GM21360 (cell line): Measurements from ENCODE around the gene STK32C.

ENCODE experiments used
- ATAC-seq: cut with Tn5 transposase; IDR thresholded peaks from one replicate; pipeline ENCODE4 v1.9.1; 2021; ENCODE audit warnings: mild to moderate bottlenecking, moderate library complexity; ENCODE audit not compliant: unreplicated experiment

STK32C gene

GRCh38 chr10:132189016-132189415, 118.7 kb downstream of the STK32C start:
- ATAC-seq: no peak

GRCh38 chr10:132188331-132188730, 119.4 kb downstream of the STK32C start:
- no peak for ATAC-seq

GRCh38 chr10:132187430-132188138, 120.2 kb downstream of the STK32C start:
- ATAC-seq: no peak

- ATAC-seq: no peak
Measured at GRCh38 chr10:132186488-132187429, 121.0 kb downstream of the STK32C start, which contains the start of gene DPYSL4. DPYSL4 (plus strand) TSS chr10:132186948; CDS start chr10:132187064, 116 bp downstream.

- no peak for ATAC-seq
Measured at GRCh38 chr10:132185601-132186487, 121.9 kb downstream of the STK32C start.

- ATAC-seq: no peak
Measured at GRCh38 chr10:132184816-132185593, 122.7 kb downstream of the STK32C start.

GRCh38 chr10:132183046-132183445, 124.7 kb downstream of the STK32C start:
- no peak for ATAC-seq

- ATAC-seq: no peak
Measured at GRCh38 chr10:132182591-132182990, 125.2 kb downstream of the STK32C start.

- ATAC-seq: no peak
Measured at GRCh38 chr10:132181691-132182425, 125.9 kb downstream of the STK32C start.

- no peak for ATAC-seq
Measured at GRCh38 chr10:132180736-132181135, 127.0 kb downstream of the STK32C start.

GRCh38 chr10:132179551-132180392, 128.0 kb downstream of the STK32C start:
- no peak for ATAC-seq

- ATAC-seq: no peak
Measured at GRCh38 chr10:132178672-132179545, 128.8 kb downstream of the STK32C start.

GRCh38 chr10:132178046-132178445, 129.7 kb downstream of the STK32C start:
- ATAC-seq: no peak

- ATAC-seq: no peak
Measured at GRCh38 chr10:132176623-132177500, 130.9 kb downstream of the STK32C start.

- no peak for ATAC-seq
Measured at GRCh38 chr10:132175907-132176581, 131.7 kb downstream of the STK32C start.

GRCh38 chr10:132175408-132175807, 132.3 kb downstream of the STK32C start:
- no peak for ATAC-seq
